GM18951 (cell line): ENCODE data around the gene GPC6.
"Not testable (repeated sequence)": the region's sequence is repeated elsewhere in the genome, so short reads cannot be mapped to it uniquely, and the experiment has no call there.

Experiments
- POLR2A ChIP-seq: IDR thresholded peaks from 4 replicates; pipeline ENCODE4 v1.6.1; 2011; ENCODE audit warnings: mild to moderate bottlenecking; ENCODE audit not compliant: insufficient read length, insufficient read depth; ENCODE audit errors: extremely low read depth
- in situ Hi-C: fragments of 300-500 bp; cut with MboI; formaldehyde crosslinking; loops from one replicate; pipeline ENCODE4 v1.12.0; 2022; ENCODE audit warnings: low sequenced_read_pairs, mixed read lengths, inconsistent platforms; ENCODE audit not compliant: unreplicated experiment

GPC6 gene

GRCh38 chr13:93226623-93227279 is at the start of gene GPC6:
Gene GPC6 (plus strand): TSS chr13:93226807.
- in situ Hi-C loops: no loop called here
- TF ChIP-seq POLR2A: no peak

- in situ Hi-C loops: no loop called here
- TF ChIP-seq POLR2A: no peak
Observed at GRCh38 chr13:93180356-93180969, 46.1 kb upstream of the GPC6 start.

- in situ Hi-C loops: no loop called here
- TF ChIP-seq POLR2A: no peak
Observed at GRCh38 chr13:93182406-93182805, 44.2 kb upstream of the GPC6 start.

GRCh38 chr13:93183302-93183701 is 43.3 kb upstream of the GPC6 start:
- no peak for TF ChIP-seq POLR2A
- in situ Hi-C loops: no loop called here

GRCh38 chr13:93190006-93190405 is 36.6 kb upstream of the GPC6 start:
- in situ Hi-C loops: no loop called here

GRCh38 chr13:93193682-93194081 is 32.9 kb upstream of the GPC6 start:
- TF ChIP-seq POLR2A: no peak
- in situ Hi-C loops: no loop called here

More at GRCh38 chr13:93190006-93190405, 36.6 kb upstream of the GPC6 start:
- TF ChIP-seq POLR2A: no peak

- in situ Hi-C loops: no loop called here
- TF ChIP-seq POLR2A: no peak
Observed at GRCh38 chr13:93199856-93200255, 26.8 kb upstream of the GPC6 start.

- no peak for TF ChIP-seq POLR2A
- in situ Hi-C loops: no loop called here
Observed at GRCh38 chr13:93200626-93201025, 26.0 kb upstream of the GPC6 start.

GRCh38 chr13:93201992-93202558 is 24.5 kb upstream of the GPC6 start:
- no peak for TF ChIP-seq POLR2A
- in situ Hi-C loops: no loop called here

GRCh38 chr13:93206778-93207392 is 19.7 kb upstream of the GPC6 start:
- in situ Hi-C loops: not testable (repeated sequence)

- in situ Hi-C loops: no loop called here
- TF ChIP-seq POLR2A: no peak
Observed at GRCh38 chr13:93216122-93216521, 10.5 kb upstream of the GPC6 start.

- no peak for TF ChIP-seq POLR2A
- in situ Hi-C loops: no loop called here
Observed at GRCh38 chr13:93217721-93218261, 8.8 kb upstream of the GPC6 start.

GRCh38 chr13:93218583-93218982 is 8.0 kb upstream of the GPC6 start:
- in situ Hi-C loops: no loop called here

More at GRCh38 chr13:93218583-93218982, 8.0 kb upstream of the GPC6 start:
- TF ChIP-seq POLR2A: no peak
